Measurements from ENCODE around the gene ATXN7L2. TPM values are rescaled to one million over a fixed set of nuclear protein-coding genes. Genes with fewer than 3 reads are reported as not detected.

ATXN7L2 gene
- total RNA-seq, 3 donors from 2014 or later: 2.4 to 4.1 (median 2.9) TPM

GRCh38 chr1:109522026-109522425 lies 38.3 kb downstream of the ATXN7L2 start:
- no peak for DNase-seq (ENCODE audit: low spot score in 2 of 2)
- Histone ChIP-seq H3K27ac (no peak overlapping the region), H3K36me3 (no peaks in the 10 kb centered on the region), H3K4me3 (no peak overlapping the region), H3K4me1 (no peaks in the 10 kb centered on the region), H3K27me3 (no peaks in the 10 kb centered on the region), H3K9me3 (no peaks in the 10 kb centered on the region)
- intact Hi-C loops (cut with DNase I; ENCODE audit: low total_unique reads): loop anchor here (10.0 kb wide), 1 partner anchor 1903 kb away; the partner anchor contains the start of gene OVGP1
- TF ChIP-seq POLR2A (IDR thresholded peaks at IDR 0.05): no peak
- no peak for TF ChIP-seq CTCF (IDR thresholded peaks at IDR 0.05)
- no peak for TF ChIP-seq POLR2AphosphoS5 (IDR thresholded peaks at IDR 0.05)

DNA sequence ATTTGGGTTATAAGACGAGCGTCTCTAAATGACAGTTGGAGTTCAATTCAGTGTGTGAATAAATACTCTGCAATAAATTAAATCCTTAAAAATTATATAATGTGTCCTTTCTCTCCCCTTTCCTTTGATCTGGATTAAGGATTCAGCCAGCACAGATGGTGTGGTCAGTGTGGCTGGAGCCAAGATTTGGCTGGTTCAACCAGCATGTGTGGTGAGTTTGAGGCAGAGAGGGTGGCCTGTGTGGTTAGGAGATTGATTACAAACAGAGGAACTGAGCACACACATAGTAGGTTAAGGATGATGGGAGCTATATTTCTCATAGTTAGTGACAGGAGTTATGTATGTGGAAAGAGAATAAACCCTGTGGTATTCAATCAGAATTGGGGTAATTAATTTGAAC lies 40.0 kb downstream of the ATXN7L2 start:
- Histone ChIP-seq H3K9me3 (no peaks in the 10 kb centered on the region), H3K4me3 (no peak overlapping the region), H3K27ac (no peak overlapping the region), H3K27me3 (no peaks in the 10 kb centered on the region), H3K4me1 (no peaks in the 10 kb centered on the region), H3K36me3 (no peaks in the 10 kb centered on the region)
- intact Hi-C loops (cut with DNase I; ENCODE audit: low total_unique reads): loop anchor here (10.0 kb wide), 1 partner anchor 1901 kb away; the partner anchor contains the start of gene OVGP1
- TF ChIP-seq POLR2A (IDR thresholded peaks at IDR 0.05) (no peak), POLR2AphosphoS5 (IDR thresholded peaks at IDR 0.05) (no peak), CTCF (IDR thresholded peaks at IDR 0.05) (no peak)
- no peak for DNase-seq (ENCODE audit: low spot score in 2 of 2)

DNA sequence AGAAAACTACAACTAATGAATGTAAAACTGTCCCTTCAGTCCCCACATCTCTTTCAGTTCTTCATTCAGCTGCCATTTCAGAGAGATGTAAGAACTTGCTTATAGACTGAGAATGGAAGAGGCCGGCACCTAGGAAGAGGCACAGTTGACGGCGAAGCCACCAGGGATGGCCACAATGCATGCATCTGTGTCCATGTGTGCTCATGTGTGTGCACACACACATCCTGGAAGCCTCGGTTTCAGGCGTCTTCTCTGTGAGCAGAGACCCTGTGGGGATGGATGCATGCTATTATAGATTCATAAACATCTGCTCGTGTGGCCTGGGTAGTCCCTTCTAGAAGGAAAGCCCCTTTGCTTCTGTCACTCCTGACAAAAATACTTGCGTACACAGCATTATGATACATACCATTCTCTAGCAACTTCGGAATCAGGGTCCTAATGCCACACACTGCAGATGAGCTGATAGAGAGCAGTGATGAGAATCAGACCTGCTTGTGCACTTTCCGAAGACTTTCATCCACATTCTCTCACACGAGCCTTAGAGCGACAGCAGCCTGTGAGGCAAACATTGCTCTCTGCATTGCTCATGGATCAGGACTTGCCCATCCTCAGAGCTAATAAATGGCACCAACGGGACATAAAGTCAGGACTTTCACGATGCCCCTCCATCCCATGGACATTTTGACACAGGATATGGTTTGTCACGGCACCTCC lies 43.5 kb downstream of the ATXN7L2 start:
- DNase-seq (ENCODE audit: low spot score in 2 of 2): no peak
- no peak overlapping the region for H3K27ac ChIP-seq
- no peaks in the 10 kb centered on the region for H3K9me3 ChIP-seq
- no peak overlapping the region for H3K4me3 ChIP-seq
- TF ChIP-seq POLR2AphosphoS5 (IDR thresholded peaks at IDR 0.05): no peak
- no peak for TF ChIP-seq POLR2A (IDR thresholded peaks at IDR 0.05)
- TF ChIP-seq CTCF (IDR thresholded peaks at IDR 0.05): no peak
- H3K4me1 ChIP-seq: no peaks in the 10 kb centered on the region
- no peaks in the 10 kb centered on the region for H3K27me3 ChIP-seq
- no peaks in the 10 kb centered on the region for H3K36me3 ChIP-seq
- intact Hi-C loops (cut with DNase I; ENCODE audit: low total_unique reads): loop anchor here (2.0 to 10.0 kb wide), 2 partner anchors 18 to 1898 kb away; partner anchors contain the start of genes AMIGO1 and OVGP1

DNA sequence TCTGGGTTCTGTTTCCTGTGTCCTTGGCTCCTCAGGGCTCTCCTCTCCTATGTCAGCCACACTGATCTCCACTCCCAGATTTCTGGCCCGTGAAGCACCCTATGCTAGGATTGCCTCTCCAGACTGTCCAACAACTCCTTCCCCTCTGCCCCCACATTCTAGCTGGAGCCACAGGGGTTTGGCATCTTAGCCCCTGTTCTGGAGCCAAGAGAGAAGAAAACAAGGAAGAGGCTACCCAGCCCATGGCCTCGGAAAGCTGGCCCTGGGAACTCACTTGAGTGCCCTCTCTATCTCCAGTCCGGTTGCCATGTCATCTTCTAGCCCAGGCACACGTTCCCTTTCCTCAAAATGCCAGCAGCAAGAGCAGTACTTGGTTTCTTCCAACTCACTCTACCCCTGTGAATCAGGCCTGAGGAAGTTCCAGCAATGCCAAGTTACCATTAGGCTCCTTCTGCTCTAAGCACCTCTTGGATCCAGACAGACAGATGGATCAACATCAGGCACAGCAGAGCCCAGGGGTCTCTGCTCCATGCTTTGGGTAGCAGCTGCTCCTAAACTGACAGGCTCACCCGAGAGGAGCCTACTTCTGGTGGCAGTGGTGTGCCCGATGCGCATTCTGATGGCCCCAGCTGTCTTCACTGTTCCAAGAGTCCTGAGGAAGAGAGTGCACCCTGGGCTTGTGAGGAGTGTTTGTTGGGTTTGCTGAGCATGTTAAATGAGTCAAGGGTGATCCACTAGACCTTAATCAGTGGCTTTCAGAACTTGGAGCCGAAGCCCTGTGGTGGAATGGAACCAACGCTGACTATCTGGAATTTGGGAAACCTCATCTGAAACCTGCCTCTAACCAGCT lies 44.4 kb downstream of the ATXN7L2 start:
- Histone ChIP-seq H3K4me3 (no peak overlapping the region), H3K9me3 (no peaks in the 10 kb centered on the region), H3K36me3 (no peaks in the 10 kb centered on the region), H3K4me1 (no peaks in the 10 kb centered on the region), H3K27me3 (no peaks in the 10 kb centered on the region), H3K27ac (no peak overlapping the region)
- TF ChIP-seq POLR2A (IDR thresholded peaks at IDR 0.05) (no peak), CTCF (IDR thresholded peaks at IDR 0.05) (no peak), POLR2AphosphoS5 (IDR thresholded peaks at IDR 0.05) (no peak)
- no peak for DNase-seq (ENCODE audit: low spot score in 2 of 2)
- intact Hi-C loops (cut with DNase I; ENCODE audit: low total_unique reads): loop anchor here (2.0 to 10.0 kb wide), 2 partner anchors 19 to 1897 kb away; partner anchors contain the start of genes AMIGO1 and OVGP1
